Thoracic aorta (tissue), 2 donors: ENCODE data around the gene PHF2. TPM values are rescaled to one million over a fixed set of nuclear protein-coding genes. Genes with fewer than 3 reads are reported as not detected.

Experiments used
- ATAC-seq: fragments of 150-250 bp; one replicate; pipeline ENCODE4 v1.8.0; 2017; ENCODE audit warnings: low read depth; ENCODE audit not compliant: insufficient number of reproducible peaks, low FRiP score
- DNase-seq: peaks from one replicate; pipeline ENCODE4 v3.0.0-alpha.2; 2020; ENCODE audit warnings: low spot score
- H3K27ac ChIP-seq, 2 donors: fragments of 200-600 bp; sonication (generic); 1 replicate in 1 of 2; 2 replicates in 1 of 2; pipeline ENCODE4 v1.5.1; 2016; ENCODE audit warnings: mild to moderate bottlenecking in 2 of 2, moderate library complexity in 2 of 2
- H3K27me3 ChIP-seq: fragments of 200-600 bp; sonication (generic); replicated peaks from 2 replicates; pipeline ENCODE4 v1.6.0; 2016; ENCODE audit warnings: mild to moderate bottlenecking; ENCODE audit not compliant: insufficient read depth
- H3K36me3 ChIP-seq: fragments of 200-600 bp; sonication (generic); one replicate; pipeline ENCODE4 v1.5.1; 2016
- H3K4me1 ChIP-seq, 2 donors: fragments of 200-600 bp; sonication (generic); 1 replicate in 1 of 2; 2 replicates in 1 of 2; pipeline versions ENCODE4 v1.5.1 to v1.6.0; 2016; ENCODE audit warnings: low read depth in 2 of 2, mild to moderate bottlenecking in 1 of 2; ENCODE audit not compliant: control insufficient read depth in 1 of 2
- H3K4me3 ChIP-seq: fragments of 200-600 bp; sonication (generic); 2 replicates; pipeline ENCODE4 v1.5.1; 2016; ENCODE audit warnings: mild to moderate bottlenecking
- H3K9me3 ChIP-seq: fragments of 200-600 bp; sonication (generic); 2 replicates; pipeline ENCODE4 v1.5.1; 2016
- CTCF ChIP-seq: fragments of 200-600 bp; sonication (generic); IDR thresholded peaks from one replicate; pipeline ENCODE4 v1.5.1; 2019; ENCODE audit warnings: antibody characterized with exemption
- total RNA-seq, 2 donors: library from RNA; depleted of rRNA; stranded (reverse); fragments of >200 nt; gene quantifications; one replicate each; pipeline versions ENCODE4 v1.1.0 to v1.2.3, GENCODE V29; 2016

The PHF2 gene
- total RNA-seq, 2 donors from 2014 or later = 29.9 to 36.6 TPM

- no peak for TF ChIP-seq CTCF
- Histone ChIP-seq H3K4me3 (no peak overlapping the region), H3K27ac (no peak overlapping the region), H3K36me3 (no peaks in the 10 kb centered on the region), H3K9me3 (peaks cover 13% of the 10 kb centered on the region), H3K27me3 (no peaks in the 10 kb centered on the region), H3K4me1 (peaks cover 4 to 18% of the 10 kb centered on the region in 2 donors)
- DNase-seq (no peak), ATAC-seq (no peak)
Observed at GRCh38 chr9:93606187-93606586, 29.8 kb downstream of the PHF2 start.

DNA sequence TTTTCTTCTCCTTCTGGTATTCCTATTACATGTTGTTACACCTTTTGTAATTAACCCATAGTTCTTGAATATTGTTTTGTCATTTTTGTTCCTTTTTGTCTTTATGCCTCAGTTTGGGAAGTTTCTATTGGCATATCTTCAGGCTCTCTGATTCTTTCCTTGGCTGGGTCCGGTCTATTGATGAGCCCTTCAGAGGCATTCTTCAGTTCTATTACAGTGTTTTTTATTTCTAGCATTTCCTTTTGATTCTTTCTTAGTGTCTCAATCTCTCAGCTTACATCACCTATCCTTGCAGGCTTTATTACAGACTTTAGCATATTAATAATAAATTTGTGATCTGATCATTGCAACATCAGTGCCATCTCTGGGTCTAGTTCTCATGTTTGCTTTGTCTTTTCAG is 33.8 kb downstream of the PHF2 start:
- TF ChIP-seq CTCF = no peak
- Histone ChIP-seq H3K27me3 (no peaks in the 10 kb centered on the region), H3K27ac (no peak overlapping the region), H3K36me3 (no peaks in the 10 kb centered on the region), H3K9me3 (peaks cover 13% of the 10 kb centered on the region), H3K4me3 (no peak overlapping the region), H3K4me1 (peaks cover 0 to 9% of the 10 kb centered on the region in 2 donors)
- DNase-seq (no peak), ATAC-seq (no peak)

GRCh38 chr9:93612052-93612795 is 35.8 kb downstream of the PHF2 start:
- no peak for DNase-seq
- Histone ChIP-seq H3K4me1 (peaks cover 8 to 17% of the 10 kb centered on the region in 2 donors), H3K27me3 (no peaks in the 10 kb centered on the region), H3K27ac (no peak overlapping the region), H3K4me3 (no peak overlapping the region), H3K9me3 (peaks cover 13% of the 10 kb centered on the region), H3K36me3 (no peaks in the 10 kb centered on the region)
- TF ChIP-seq CTCF = no peak
- ATAC-seq = no peak

- peaks cover 11% of the 10 kb centered on the region for H3K9me3 ChIP-seq
- H3K27ac ChIP-seq = no peak overlapping the region
- no peak overlapping the region for H3K4me3 ChIP-seq
- no peak for TF ChIP-seq CTCF
- ATAC-seq (no peak), DNase-seq (no peak)
- H3K36me3 ChIP-seq = no peaks in the 10 kb centered on the region
- H3K27me3 ChIP-seq = no peaks in the 10 kb centered on the region
- peaks cover 10 to 22% of the 10 kb centered on the region in 2 donors for H3K4me1 ChIP-seq
Observed at GRCh38 chr9:93612796-93613154, 36.4 kb downstream of the PHF2 start.

- DNase-seq = no peak
- Histone ChIP-seq H3K9me3 (peaks cover 10% of the 10 kb centered on the region), H3K4me3 (no peak overlapping the region), H3K27ac (no peak overlapping the region), H3K4me1 (peaks cover 10 to 26% of the 10 kb centered on the region in 2 donors), H3K36me3 (no peaks in the 10 kb centered on the region), H3K27me3 (no peaks in the 10 kb centered on the region)
- ATAC-seq = no peak
- no peak for TF ChIP-seq CTCF
Observed at GRCh38 chr9:93613174-93613573, 36.8 kb downstream of the PHF2 start.
